ENCODE results near the gene CDK5R2.
"Not testable (repeated sequence)": the region's sequence is repeated elsewhere in the genome, so short reads cannot be mapped to it uniquely, and the experiment has no call there.

The CDK5R2 gene

GRCh38 chr2:218927876-218928275 is 31.6 kb upstream of the CDK5R2 start:
- Histone ChIP-seq H3K27ac (no peak overlapping the region), H3K27me3 (peaks cover 0 to 31% of the 10 kb centered on the region in 2 donors), H3K36me3 (no peaks in the 10 kb centered on the region), H3K4me3 (no peak overlapping the region), H3K4me1 (no peaks in the 10 kb centered on the region), H3K9me3 (no peaks in the 10 kb centered on the region)
- TF ChIP-seq CTCF (IDR thresholded peaks at IDR 0.05), result no peak
- no peak for DNase-seq
- intact Hi-C loops (cut with DNase I; ENCODE audit: low total_unique reads), result no loop called here

GRCh38 chr2:218930488-218930887 is 29.0 kb upstream of the CDK5R2 start:
- DNase-seq; H3K36me3 ChIP-seq; intact Hi-C loops (cut with DNase I; ENCODE audit: low total_unique reads); H3K27ac ChIP-seq; H3K4me1 ChIP-seq; H3K4me3 ChIP-seq; H3K9me3 ChIP-seq: not testable (repeated sequence)
- peaks cover 0 to 30% of the 10 kb centered on the region in 2 donors for H3K27me3 ChIP-seq

GRCh38 chr2:218931751-218932150 is 27.7 kb upstream of the CDK5R2 start:
- DNase-seq; intact Hi-C loops (cut with DNase I; ENCODE audit: low total_unique reads); H3K36me3 ChIP-seq; H3K27ac ChIP-seq; H3K9me3 ChIP-seq; H3K4me1 ChIP-seq; H3K4me3 ChIP-seq: not testable (repeated sequence)
- peaks cover 0 to 39% of the 10 kb centered on the region in 2 donors for H3K27me3 ChIP-seq

DNA sequence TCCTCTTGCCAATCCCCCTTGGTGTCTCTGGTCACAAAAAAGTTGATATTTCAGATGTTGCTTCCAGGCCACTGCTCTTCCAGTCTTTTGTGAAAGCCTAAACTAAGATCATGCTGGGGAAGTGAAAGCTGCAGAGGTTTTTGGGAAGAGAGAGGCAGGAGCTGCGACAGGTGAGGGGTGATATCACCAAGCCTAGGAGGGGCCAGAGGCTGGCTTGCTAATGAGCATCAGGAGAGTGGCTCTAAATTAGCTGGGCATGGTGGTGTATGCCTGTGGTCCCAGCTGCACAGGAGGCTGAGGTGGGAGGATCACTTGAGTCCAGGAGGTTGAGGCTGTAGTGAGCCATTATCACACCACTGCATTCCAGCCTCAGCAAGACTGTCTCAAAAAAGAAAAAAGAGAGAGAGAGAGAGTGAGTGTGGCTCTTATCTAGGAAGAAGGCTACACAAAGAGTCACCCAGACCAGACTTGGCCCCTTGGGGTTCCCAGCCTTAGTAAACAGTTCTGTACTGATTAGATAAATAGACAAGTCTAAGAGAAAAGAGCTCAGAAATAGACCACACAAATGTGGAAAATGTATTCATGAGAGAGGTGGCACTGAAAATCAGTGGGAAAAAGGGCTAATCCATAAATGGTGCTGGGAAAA is 14.6 kb upstream of the CDK5R2 start:
- TF ChIP-seq CTCF (IDR thresholded peaks at IDR 0.05), result no peak
- peaks cover 0 to 26% of the 10 kb centered on the region in 2 donors for H3K27me3 ChIP-seq
- DNase-seq, result no peak
- H3K27ac ChIP-seq, result no peak overlapping the region
- H3K4me1 ChIP-seq, result no peaks in the 10 kb centered on the region
- H3K36me3 ChIP-seq, result no peaks in the 10 kb centered on the region
- no peak overlapping the region for H3K4me3 ChIP-seq
- no peaks in the 10 kb centered on the region for H3K9me3 ChIP-seq
- intact Hi-C loops (cut with DNase I; ENCODE audit: low total_unique reads), result no loop called here

DNA sequence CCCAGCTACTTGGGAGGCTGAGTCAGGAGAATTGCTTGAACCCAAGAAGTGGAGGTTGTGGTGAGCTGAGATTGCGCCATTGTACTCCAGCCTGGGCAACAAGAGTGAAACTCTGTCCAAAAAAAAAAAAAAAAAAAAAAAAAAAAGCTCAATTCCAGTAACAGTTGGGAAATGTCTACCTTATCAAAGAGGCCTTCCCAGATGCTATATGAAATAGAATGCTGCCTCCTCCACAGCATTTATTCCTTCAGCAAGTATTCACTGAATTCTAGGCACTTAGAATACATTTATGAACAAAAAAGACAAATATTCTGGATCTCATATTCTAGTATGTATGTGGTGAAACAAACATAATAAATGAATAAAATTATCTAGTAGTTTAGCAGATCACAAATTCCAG is 12.8 kb upstream of the CDK5R2 start:
- no peaks in the 10 kb centered on the region for H3K4me1 ChIP-seq
- peaks cover 0 to 35% of the 10 kb centered on the region in 2 donors for H3K27me3 ChIP-seq
- no peak overlapping the region for H3K4me3 ChIP-seq
- intact Hi-C loops (cut with DNase I; ENCODE audit: low total_unique reads), result no loop called here
- no peak for TF ChIP-seq CTCF (IDR thresholded peaks at IDR 0.05)
- H3K27ac ChIP-seq, result no peak overlapping the region
- no peak for DNase-seq
- no peaks in the 10 kb centered on the region for H3K9me3 ChIP-seq
- no peaks in the 10 kb centered on the region for H3K36me3 ChIP-seq

DNA sequence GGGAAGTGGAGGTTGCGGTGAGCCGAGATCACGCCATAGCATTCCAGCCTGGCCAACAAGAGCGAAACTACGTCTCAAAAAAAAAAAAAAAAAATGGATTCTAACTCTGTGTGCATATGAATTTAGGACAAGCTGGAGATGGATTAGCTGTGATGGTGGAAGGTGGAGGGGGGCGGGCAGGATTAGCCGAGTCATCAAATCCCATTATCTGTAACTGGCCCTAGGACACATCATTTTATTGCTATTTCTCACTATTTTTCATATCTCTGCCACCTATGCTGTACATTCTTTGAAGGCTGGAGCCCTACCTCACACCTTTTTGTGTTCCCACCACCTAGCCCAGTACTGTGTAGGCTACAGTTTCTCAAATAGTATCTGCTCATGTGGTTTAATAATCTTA is 7.3 kb upstream of the CDK5R2 start:
- no peaks in the 10 kb centered on the region for H3K4me1 ChIP-seq
- no peak for TF ChIP-seq CTCF (IDR thresholded peaks at IDR 0.05)
- H3K27me3 ChIP-seq, result peaks cover 0 to 47% of the 10 kb centered on the region in 2 donors
- no peak overlapping the region for H3K27ac ChIP-seq
- no peaks in the 10 kb centered on the region for H3K36me3 ChIP-seq
- intact Hi-C loops (cut with DNase I; ENCODE audit: low total_unique reads), result no loop called here
- DNase-seq, result no peak
- H3K4me3 ChIP-seq, result no peak overlapping the region
- H3K9me3 ChIP-seq, result no peaks in the 10 kb centered on the region

Measured in tibial artery (tissue), 4 donors.